ENCODE results near the gene SMARCC2.
"Not testable (repeated sequence)": the region's sequence is repeated elsewhere in the genome, so short reads cannot be mapped to it uniquely, and the experiment has no call there.

Gene SMARCC2

GRCh38 chr12:56206452-56207166 is 17.3 kb upstream of the SMARCC2 start:
- peak; percentile 8 for DNase-seq

GRCh38 chr12:56205445-56205844 is 16.2 kb upstream of the SMARCC2 start:
- no peak for DNase-seq

- DNase-seq: no peak
Observed at GRCh38 chr12:56204275-56204674, 15.0 kb upstream of the SMARCC2 start.

- DNase-seq: no peak
Observed at GRCh38 chr12:56202838-56203237, 13.6 kb upstream of the SMARCC2 start.

- no peak for DNase-seq
Observed at GRCh38 chr12:56202366-56202765, 13.1 kb upstream of the SMARCC2 start.

- no peak for DNase-seq
Observed at GRCh38 chr12:56198836-56199235, 9.6 kb upstream of the SMARCC2 start.

- no peak for DNase-seq
Observed at GRCh38 chr12:56197921-56198635, 8.8 kb upstream of the SMARCC2 start.

- DNase-seq: not testable (repeated sequence)
Observed at GRCh38 chr12:56196818-56197550, 7.7 kb upstream of the SMARCC2 start.

GRCh38 chr12:56193025-56193578 is 3.8 kb upstream of the SMARCC2 start:
- peak; percentile 91 for DNase-seq

GRCh38 chr12:56192582-56192981 is 3.3 kb upstream of the SMARCC2 start:
- DNase-seq: no peak

- no peak for DNase-seq
Observed at GRCh38 chr12:56190695-56191155, 1.4 kb upstream of the SMARCC2 start.

- peak; percentile 86 for DNase-seq
Observed at GRCh38 chr12:56189918-56190694, 823 bp upstream of the SMARCC2 start.

- DNase-seq: peak; percentile 7
Observed at GRCh38 chr12:56188778-56189098, 545 bp downstream of the SMARCC2 start.

GRCh38 chr12:56188131-56188777 is 1.0 kb downstream of the SMARCC2 start:
- no peak for DNase-seq

- no peak for DNase-seq
Observed at GRCh38 chr12:56186957-56187356, 2.3 kb downstream of the SMARCC2 start.

- no peak for DNase-seq
Observed at GRCh38 chr12:56178347-56178746, 10.9 kb downstream of the SMARCC2 start.

- DNase-seq: no peak
Observed at GRCh38 chr12:56172839-56173238, 16.4 kb downstream of the SMARCC2 start.

- DNase-seq: no peak
Observed at GRCh38 chr12:56169229-56169759, 20.0 kb downstream of the SMARCC2 start.

GRCh38 chr12:56165369-56165768 is 23.9 kb downstream of the SMARCC2 start:
- no peak for DNase-seq

- no peak for DNase-seq
Observed at GRCh38 chr12:56164345-56164729, 24.9 kb downstream of the SMARCC2 start.

GRCh38 chr12:56163533-56164344 is 25.5 kb downstream of the SMARCC2 start:
- no peak for DNase-seq

All from NCI-H510A treated with DMSO at 0.1 percent for 48 hours (cell line).